ENCODE measurements around the gene ECE1. TPM values are rescaled to one million over a fixed set of nuclear protein-coding genes. Genes with fewer than 3 reads are reported as not detected.
A peak's percentile ranks its signal among the peaks of the same experiment; 100 is the strongest.

ECE1 gene
- total and polyA plus RNA-seq, 10 of the 15 experiments (the other 5 are each of a cell fraction or from before 2014, with no cell fraction given) = 0.97 to 81.0 (median 37.0) TPM

DNA sequence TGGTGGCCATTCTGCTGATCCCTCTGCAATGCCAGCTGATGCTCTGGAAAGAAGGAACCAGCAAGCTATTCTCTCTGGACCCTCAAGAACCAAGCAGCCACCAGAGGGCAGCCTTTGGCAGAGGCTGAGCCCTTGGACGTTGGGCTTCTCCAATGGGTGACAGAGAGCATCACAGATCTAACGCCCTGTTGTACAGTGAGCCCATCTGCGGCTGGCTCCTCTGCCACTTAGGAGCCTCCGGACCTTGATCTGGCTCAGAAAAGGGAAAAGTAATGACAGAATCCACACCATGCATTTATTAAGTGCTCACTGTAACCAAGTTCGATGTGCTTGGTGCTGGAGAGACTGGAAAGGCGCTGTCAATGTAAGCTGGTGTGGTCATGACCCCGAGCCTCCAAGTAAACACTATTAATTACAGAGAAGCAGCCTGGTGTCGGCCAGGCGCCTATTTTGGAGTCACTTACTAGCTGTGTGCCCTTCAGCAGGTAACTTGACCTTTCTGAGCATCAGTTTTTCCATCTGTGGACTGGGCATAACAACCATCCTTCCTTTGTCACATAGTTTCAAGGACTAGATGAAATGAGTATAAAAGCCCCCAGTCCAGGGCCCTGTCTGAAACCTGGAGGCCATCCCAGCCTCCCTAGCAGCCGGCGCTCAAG, 34.9 kb downstream of the ECE1 start (continued):
- TF ChIP-seq EP300 (IDR thresholded peaks at IDR 0.05; ENCODE audit: borderline replicate concordance in 1 of 2, control insufficient read depth in 1 of 2, low read depth in 2 of 2, low read length in 2 of 2) (no peak), SMAD1 (IDR thresholded peaks at IDR 0.05; ENCODE audit: low read depth, partially characterized antibody) (no peak), SMARCA5 (IDR thresholded peaks at IDR 0.05) (peak; percentile 42; the same call in 1 of the 2 replicates), HDAC6 (IDR thresholded peaks at IDR 0.05; ENCODE audit: unreplicated experiment) (no peak), CHD4 (IDR thresholded peaks at IDR 0.05) (no peak), HCFC1 (IDR thresholded peaks at IDR 0.05; ENCODE audit: low read length) (no peak), BCL11A (IDR thresholded peaks at IDR 0.05; ENCODE audit: low read depth, low read length) (no peak), BRCA1 (IDR thresholded peaks at IDR 0.05; ENCODE audit: low read depth, low read length) (no peak)
- TF ChIP-seq, protein P1, sequence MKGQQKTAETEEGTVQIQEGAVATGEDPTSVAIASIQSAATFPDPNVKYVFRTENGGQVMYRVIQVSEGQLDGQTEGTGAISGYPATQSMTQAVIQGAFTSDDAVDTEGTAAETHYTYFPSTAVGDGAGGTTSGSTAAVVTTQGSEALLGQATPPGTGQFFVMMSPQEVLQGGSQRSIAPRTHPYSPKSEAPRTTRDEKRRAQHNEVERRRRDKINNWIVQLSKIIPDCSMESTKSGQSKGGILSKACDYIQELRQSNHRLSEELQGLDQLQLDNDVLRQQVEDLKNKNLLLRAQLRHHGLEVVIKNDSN (IDR thresholded peaks at IDR 0.05; ENCODE audit: borderline replicate concordance, extremely low read length, insufficient read depth, low read depth, low read length) = no peak

DNA sequence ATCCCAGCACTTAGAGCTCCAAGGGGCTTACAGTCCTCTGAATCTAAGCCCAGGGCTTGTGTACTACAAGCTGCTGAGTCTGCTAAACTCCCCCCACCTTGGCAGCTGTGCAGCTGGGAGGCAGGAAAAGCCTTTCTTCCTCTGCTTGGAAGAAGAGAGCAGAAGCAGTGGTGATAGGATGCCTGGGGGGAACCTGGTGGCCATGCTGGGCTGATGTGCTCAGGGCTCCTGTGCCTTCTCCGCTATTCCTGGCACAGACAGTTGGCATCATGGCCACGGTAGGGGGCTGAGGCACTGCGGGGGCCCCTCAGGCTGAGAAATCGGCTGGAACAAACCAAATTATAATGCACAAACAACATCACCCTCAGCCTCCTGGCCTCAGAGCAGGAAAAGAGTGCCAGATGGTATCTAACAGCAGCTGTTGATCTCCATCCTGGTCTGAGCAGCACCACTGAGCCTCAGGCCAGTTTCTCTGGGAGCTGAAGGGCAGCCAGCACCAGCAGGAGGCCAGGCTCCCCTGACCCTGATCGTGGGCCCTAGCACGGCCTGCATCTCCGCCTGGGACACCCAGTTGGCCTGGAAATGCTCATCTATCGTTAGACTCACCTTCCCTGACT, 35.8 kb downstream of the ECE1 start:
- intact Hi-C loops (cut with micrococcal nuclease; ENCODE audit: unreplicated experiment) (no loop called here), in situ Hi-C loops (cut with MboI) (no loop called here)
- Histone ChIP-seq H2AFZ (ENCODE audit: control insufficient read depth, low read depth, low read length) (no peak overlapping the region), H3K79me2 (ENCODE audit: control insufficient read depth, insufficient read depth, low read length) (no peaks in the 10 kb centered on the region), H3K27me3 (replicated peaks in 1 of 2; ENCODE audit: control insufficient read depth in 2 of 2, insufficient read depth in 2 of 2, low read length in 1 of 2) (no peaks in the 10 kb centered on the region), H3K27ac (ENCODE audit: control insufficient read depth, insufficient read depth) (no peak overlapping the region), H3K36me3 (ENCODE audit: control insufficient read depth in 2 of 2, insufficient read depth in 2 of 2, low read length in 1 of 2) (peaks cover 6 to 24% of the 10 kb centered on the region in 2 experiments; a peak in 3 of 4 replicates), H3K9me3 (replicated peaks; ENCODE audit: control insufficient read depth, insufficient read depth, low read length) (no peaks in the 10 kb centered on the region), H4K20me1 (ENCODE audit: control insufficient read depth, insufficient read depth) (no peaks in the 10 kb centered on the region), H3K9ac (ENCODE audit: control insufficient read depth, insufficient read depth, low read length) (no peak overlapping the region), H3K4me2 (ENCODE audit: control insufficient read depth, insufficient read depth) (no peak overlapping the region), H3K4me1 (ENCODE audit: control insufficient read depth, insufficient read depth, low read length) (no peaks in the 10 kb centered on the region), H3K4me3 (no peak overlapping the region)
- ATAC-seq (no peak), FAIRE-seq (no peak), DNase-seq (ENCODE audit: low read depth, low spot score) (no peak)
- TF ChIP-seq SMAD5 (IDR thresholded peaks at IDR 0.05; ENCODE audit: low read depth) (no peak), RELA (IDR thresholded peaks at IDR 0.05; ENCODE audit: borderline replicate concordance, partially characterized antibody) (no peak)
- no TSS peak for BruUV-seq (replicated peaks)
- ChIA-PET SMC1A (ENCODE audit: uncharacterized antibody, unreplicated experiment) (interaction anchor here (0.6 to 3.5 kb wide), 13 partner anchors 14 to 130 kb away, joined by 3 to 82 read pairs (median 4); no protein-coding TSS in a partner anchor), RAD21 (ENCODE audit: unreplicated experiment) (interaction anchor here (0.6 to 8.3 kb wide), 21 partner anchors 14 to 254 kb away, joined by 3 to 132 read pairs (median 4); partner anchors contain the start of gene ECE1), POLR2A (interaction anchor here (0.5 kb wide), 1 partner anchor 102 kb away, joined by 3 read pairs; no protein-coding TSS in a partner anchor), CTCF (interaction anchor here (0.6 to 6.7 kb wide), 27 partner anchors 9 to 404 kb away, joined by 3 to 207 read pairs (median 4); partner anchors contain the start of gene ECE1)
- 42% methylated on average over 8 of the region's 8 CpGs for WGBS (ENCODE audit: insufficient coverage, insufficient replicate concordance, low lambda C conversion rate, missing lambda C conversion rate)

Measured in GM12878 (cell line).